Measurements from ENCODE around the gene OR2AK2.
A peak's percentile ranks its signal among the peaks of the same experiment; 100 is the strongest.
"Not testable (repeated sequence)": the region's sequence is repeated elsewhere in the genome, so short reads cannot be mapped to it uniquely, and the experiment has no call there.

OR2AK2 gene

GRCh38 chr1:247964933-247965332 is at the start of gene OR2AK2:
OR2AK2 (plus strand) TSS chr1:247965233; CDS start chr1:247965377, 144 bp downstream.
- Mint-ChIP-seq H3K4me1 (peaks cover 26% of the 10 kb centered on the region), H3K27ac (no peak within 1 kb of the TSS), H3K9me3 (peaks cover 8% of the 10 kb centered on the region), H3K4me3 (no peak within 1 kb of the TSS), H3K27me3 (no peaks in the 10 kb centered on the region), H3K36me3 (no peaks in the 10 kb centered on the region)
- ATAC-seq, result no peak

DNA sequence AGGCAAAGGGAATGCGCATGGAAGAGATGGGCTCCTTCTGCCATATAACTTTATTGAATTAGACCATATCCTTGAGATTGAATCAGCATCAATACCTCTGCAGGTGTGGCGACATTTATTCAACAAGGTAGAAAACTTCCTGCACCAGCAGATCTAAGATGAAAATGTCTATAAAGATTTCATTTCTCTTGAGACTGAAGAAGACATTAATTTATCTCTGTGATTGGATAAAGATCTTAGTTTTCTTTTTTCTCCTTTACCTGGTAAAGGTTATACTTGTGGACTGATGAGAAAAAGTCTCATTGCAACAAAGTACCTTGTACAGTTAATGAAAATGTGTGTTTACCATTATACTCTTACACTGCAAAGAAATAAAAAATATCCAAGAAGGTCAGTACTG is 45.1 kb upstream of the OR2AK2 start, which contains the start of gene OR2T8:
OR2T8 (plus strand) TSS at position 301 of the 400 bp plus-strand sequence. CDS start 766 bp downstream, outside the sequence.
- no peak within 1 kb of the TSS for H3K27ac Mint-ChIP-seq
- ATAC-seq, result no peak
- no peaks in the 10 kb centered on the region for H3K4me1 Mint-ChIP-seq
- H3K27me3 Mint-ChIP-seq, result no peaks in the 10 kb centered on the region
- no peaks in the 10 kb centered on the region for H3K9me3 Mint-ChIP-seq
- H3K4me3 Mint-ChIP-seq, result no peak within 1 kb of the TSS
- no peaks in the 10 kb centered on the region for H3K36me3 Mint-ChIP-seq

- H3K4me1 Mint-ChIP-seq, result no peaks in the 10 kb centered on the region
- no peak overlapping the region for H3K4me3 Mint-ChIP-seq
- no peaks in the 10 kb centered on the region for H3K9me3 Mint-ChIP-seq
- H3K27me3 Mint-ChIP-seq, result no peaks in the 10 kb centered on the region
- no peak overlapping the region for H3K27ac Mint-ChIP-seq
- no peaks in the 10 kb centered on the region for H3K36me3 Mint-ChIP-seq
- no peak for ATAC-seq
Observed at GRCh38 chr1:247923941-247924340, 41.1 kb upstream of the OR2AK2 start.

GRCh38 chr1:247924868-247925267 is 40.2 kb upstream of the OR2AK2 start, which contains the start of gene OR2AJ1:
OR2AJ1 (plus strand) TSS chr1:247924889; CDS start chr1:247933769, 8,880 bp downstream.
- H3K4me3 Mint-ChIP-seq, result no peak within 1 kb of the TSS
- H3K4me1 Mint-ChIP-seq, result no peaks in the 10 kb centered on the region
- no peak for ATAC-seq
- no peak within 1 kb of the TSS for H3K27ac Mint-ChIP-seq
- no peaks in the 10 kb centered on the region for H3K9me3 Mint-ChIP-seq
- H3K27me3 Mint-ChIP-seq, result no peaks in the 10 kb centered on the region
- H3K36me3 Mint-ChIP-seq, result no peaks in the 10 kb centered on the region

GRCh38 chr1:247933989-247934388 is 31.0 kb upstream of the OR2AK2 start:
- Mint-ChIP-seq H3K27me3 (peaks cover 14% of the 10 kb centered on the region), H3K4me3 (no peak overlapping the region)
- no peak for ATAC-seq

GRCh38 chr1:247935781-247936180 is 29.3 kb upstream of the OR2AK2 start:
- no peaks in the 10 kb centered on the region for H3K36me3 Mint-ChIP-seq
- no peaks in the 10 kb centered on the region for H3K4me1 Mint-ChIP-seq
- H3K27me3 Mint-ChIP-seq, result peaks cover 14% of the 10 kb centered on the region
- no peak for ATAC-seq
- no peaks in the 10 kb centered on the region for H3K9me3 Mint-ChIP-seq
- no peak overlapping the region for H3K27ac Mint-ChIP-seq
- no peak overlapping the region for H3K4me3 Mint-ChIP-seq

More at GRCh38 chr1:247933989-247934388, 31.0 kb upstream of the OR2AK2 start:
- H3K36me3 Mint-ChIP-seq, result no peaks in the 10 kb centered on the region
- no peaks in the 10 kb centered on the region for H3K9me3 Mint-ChIP-seq
- no peaks in the 10 kb centered on the region for H3K4me1 Mint-ChIP-seq
- no peak overlapping the region for H3K27ac Mint-ChIP-seq

GRCh38 chr1:247936415-247936814 is 28.6 kb upstream of the OR2AK2 start:
- H3K27ac Mint-ChIP-seq, result no peak overlapping the region
- ATAC-seq, result no peak
- H3K9me3 Mint-ChIP-seq, result no peaks in the 10 kb centered on the region

GRCh38 chr1:247936965-247937734 is 27.9 kb upstream of the OR2AK2 start:
- ATAC-seq, result peak; percentile 96
- H3K9me3 Mint-ChIP-seq, H3K36me3 Mint-ChIP-seq, H3K27me3 Mint-ChIP-seq, H3K4me1 Mint-ChIP-seq, H3K27ac Mint-ChIP-seq: not testable (repeated sequence)
- peak overlapping the region; percentile 77 for H3K4me3 Mint-ChIP-seq

More at GRCh38 chr1:247936415-247936814, 28.6 kb upstream of the OR2AK2 start:
- Mint-ChIP-seq H3K36me3 (no peaks in the 10 kb centered on the region), H3K4me3 (no peak overlapping the region), H3K27me3 (peaks cover 8% of the 10 kb centered on the region), H3K4me1 (no peaks in the 10 kb centered on the region)

DNA sequence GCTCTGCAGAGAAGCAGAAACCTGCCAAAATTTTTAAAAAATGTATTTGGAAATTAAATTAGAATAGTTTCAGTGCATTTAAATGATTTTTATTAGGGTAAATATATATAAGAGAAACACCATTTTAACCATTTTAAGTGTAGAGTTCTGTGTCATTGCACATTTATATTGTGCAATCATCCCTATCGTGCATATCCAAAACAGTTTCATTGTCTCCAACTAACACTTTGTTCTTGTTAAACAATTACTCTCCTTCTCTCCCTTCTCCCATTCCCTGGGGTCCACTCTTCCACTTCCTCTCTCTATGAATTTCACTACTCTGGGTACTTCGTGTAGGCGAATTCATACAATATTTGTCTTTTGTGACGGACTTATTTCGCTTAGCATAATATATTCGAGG is 22.4 kb upstream of the OR2AK2 start:
- no peaks in the 10 kb centered on the region for H3K27me3 Mint-ChIP-seq
- no peaks in the 10 kb centered on the region for H3K36me3 Mint-ChIP-seq
- peaks cover 8% of the 10 kb centered on the region for H3K9me3 Mint-ChIP-seq
- no peak overlapping the region for H3K4me3 Mint-ChIP-seq
- H3K27ac Mint-ChIP-seq, result no peak overlapping the region
- ATAC-seq, result no peak
- H3K4me1 Mint-ChIP-seq, result no peaks in the 10 kb centered on the region

DNA sequence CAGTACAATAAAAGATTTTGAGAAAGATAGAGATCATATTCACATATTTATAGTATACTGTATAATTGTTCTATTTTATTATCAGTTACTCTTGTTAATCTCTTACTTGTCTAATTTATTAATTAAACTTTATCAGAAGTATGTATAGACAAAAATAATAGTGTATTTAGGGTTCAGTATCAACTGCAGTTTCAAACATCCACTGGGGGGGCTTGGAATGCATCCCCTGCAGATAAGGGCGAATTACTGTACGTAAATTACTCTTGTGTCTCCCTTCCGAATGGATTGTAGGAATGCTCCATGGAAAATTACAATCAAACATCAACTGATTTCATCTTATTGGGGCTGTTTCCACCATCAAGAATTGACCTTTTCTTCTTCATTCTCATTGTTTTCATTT is 16.5 kb upstream of the OR2AK2 start, which contains the start of gene OR2L8:
OR2L8 (plus strand) TSS at position 301 of the 400 bp plus-strand sequence; CDS start at position 301, 0 bp downstream.
- no peak within 1 kb of the TSS for H3K27ac Mint-ChIP-seq
- no peaks in the 10 kb centered on the region for H3K4me1 Mint-ChIP-seq
- no peak within 1 kb of the TSS for H3K4me3 Mint-ChIP-seq
- peaks cover 8% of the 10 kb centered on the region for H3K9me3 Mint-ChIP-seq
- no peak for ATAC-seq
- H3K27me3 Mint-ChIP-seq, result no peaks in the 10 kb centered on the region
- no peaks in the 10 kb centered on the region for H3K36me3 Mint-ChIP-seq

DNA sequence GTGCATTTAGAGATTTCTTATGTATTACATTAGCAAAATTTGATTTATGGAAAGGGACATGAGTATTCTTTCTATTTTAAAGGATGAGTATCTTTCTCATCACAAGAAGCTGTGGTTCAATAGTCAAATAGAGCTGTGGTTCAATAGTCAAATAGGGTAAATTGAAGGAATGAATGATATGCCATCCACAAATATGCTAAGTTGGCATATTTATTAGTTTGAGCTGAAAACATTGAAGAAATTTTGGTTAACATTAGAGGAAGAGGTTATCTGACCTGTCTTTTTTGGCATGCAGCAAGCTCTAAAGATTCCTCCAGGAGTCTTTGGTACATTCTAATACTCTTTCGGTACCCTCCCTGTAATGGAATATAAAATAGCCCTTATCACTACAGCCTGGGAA is 11.6 kb upstream of the OR2AK2 start:
- Mint-ChIP-seq H3K4me1 (no peaks in the 10 kb centered on the region), H3K27me3 (no peaks in the 10 kb centered on the region), H3K4me3 (no peak overlapping the region), H3K9me3 (peaks cover 7% of the 10 kb centered on the region), H3K27ac (no peak overlapping the region), H3K36me3 (no peaks in the 10 kb centered on the region)
- ATAC-seq, result no peak

DNA sequence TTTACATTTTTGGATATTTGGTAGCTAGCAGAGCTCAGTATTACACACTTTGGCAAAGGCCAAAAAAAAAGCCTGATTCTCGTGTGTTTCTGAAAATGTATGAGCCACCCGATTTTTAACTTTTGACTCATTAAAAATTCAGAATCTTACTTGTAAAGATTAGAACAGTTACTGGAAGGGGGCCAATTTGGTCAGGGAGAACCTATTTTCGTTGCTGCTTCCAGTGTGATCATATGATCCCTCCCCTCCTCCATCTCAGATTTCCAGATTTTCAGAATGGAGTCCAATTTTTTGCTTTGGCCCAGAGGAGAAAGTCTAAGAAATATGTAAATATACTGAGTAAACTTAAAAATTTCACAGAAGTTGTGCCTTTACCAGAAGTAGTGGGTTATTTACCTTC is 3.2 kb upstream of the OR2AK2 start:
- peaks cover 12% of the 10 kb centered on the region for H3K9me3 Mint-ChIP-seq
- H3K4me3 Mint-ChIP-seq, result no peak overlapping the region
- no peak for ATAC-seq
- peaks cover 15% of the 10 kb centered on the region for H3K4me1 Mint-ChIP-seq
- no peaks in the 10 kb centered on the region for H3K36me3 Mint-ChIP-seq
- no peak overlapping the region for H3K27ac Mint-ChIP-seq
- H3K27me3 Mint-ChIP-seq, result no peaks in the 10 kb centered on the region

DNA sequence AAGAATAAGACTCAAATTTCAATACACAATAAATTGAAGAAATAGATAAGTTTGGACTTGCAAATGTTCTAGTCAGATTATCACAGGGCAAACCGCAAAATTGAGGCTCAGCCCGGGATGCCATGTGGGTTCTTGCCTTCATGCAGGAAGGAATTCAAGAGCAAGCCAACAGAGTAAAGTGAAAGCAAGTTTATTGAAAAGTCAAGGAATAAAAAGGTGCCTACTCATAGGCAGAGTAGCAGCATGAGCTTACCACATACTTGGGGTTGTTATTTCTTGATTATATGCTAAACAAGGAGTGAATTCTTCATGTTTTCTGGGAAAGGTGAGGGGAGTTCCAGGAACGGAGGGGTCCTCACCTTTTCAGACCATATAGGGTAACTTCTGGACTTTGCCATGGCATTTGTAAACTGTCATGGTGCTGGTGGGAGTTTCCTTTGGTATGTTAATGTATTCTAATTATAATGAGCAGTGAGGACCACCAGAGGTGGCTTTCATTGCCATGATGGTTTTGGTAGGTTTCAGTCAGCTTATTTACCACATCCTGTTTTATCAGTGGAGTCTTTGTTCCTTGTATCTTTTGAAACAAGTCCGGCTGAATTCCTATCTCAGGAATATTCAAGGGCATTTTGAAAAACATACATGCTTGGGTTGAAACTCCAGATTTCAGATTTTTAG is 2.0 kb upstream of the OR2AK2 start:
- Mint-ChIP-seq H3K4me1 (peaks cover 26% of the 10 kb centered on the region), H3K36me3 (no peaks in the 10 kb centered on the region), H3K27ac (no peak overlapping the region), H3K9me3 (peaks cover 8% of the 10 kb centered on the region), H3K4me3 (no peak overlapping the region), H3K27me3 (no peaks in the 10 kb centered on the region)
- no peak for ATAC-seq

DNA sequence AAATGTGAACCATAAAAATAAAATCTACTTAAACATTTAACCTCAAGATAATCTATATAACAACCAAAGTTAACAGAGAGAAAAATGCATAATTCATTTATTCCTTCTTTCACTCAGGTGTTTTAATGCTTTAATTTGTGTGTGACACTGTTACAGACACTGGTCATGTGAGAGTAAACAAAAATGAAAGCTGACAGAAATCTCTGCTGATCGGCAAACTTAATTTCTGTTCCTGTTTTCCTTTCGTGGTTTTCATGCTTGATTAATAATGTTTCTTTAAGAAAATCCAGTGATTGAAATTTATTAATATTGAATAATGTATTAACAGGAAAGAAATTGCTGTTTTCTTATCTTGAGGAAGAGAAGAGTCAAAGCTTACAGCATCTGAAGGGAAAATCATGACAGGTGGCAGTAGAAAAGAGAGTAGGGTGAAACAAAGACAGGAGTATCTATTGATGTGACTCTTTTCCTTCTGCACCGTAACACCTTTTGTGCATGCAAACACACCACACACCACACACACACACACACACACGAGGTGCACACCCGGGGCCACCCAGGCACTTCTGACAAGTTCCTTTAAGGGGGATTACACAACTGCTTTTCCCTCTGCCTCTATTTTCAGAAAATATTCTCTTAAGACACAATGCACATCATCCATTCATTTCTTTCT is 1.6 kb downstream of the OR2AK2 start:
- ATAC-seq, result no peak
- no peaks in the 10 kb centered on the region for H3K27me3 Mint-ChIP-seq
- no peaks in the 10 kb centered on the region for H3K36me3 Mint-ChIP-seq
- H3K4me1 Mint-ChIP-seq, result peaks cover 26% of the 10 kb centered on the region
- no peak overlapping the region for H3K27ac Mint-ChIP-seq
- peaks cover 5% of the 10 kb centered on the region for H3K9me3 Mint-ChIP-seq
- H3K4me3 Mint-ChIP-seq, result peak overlapping the region; percentile 62

- Mint-ChIP-seq H3K9me3 (peaks cover 3% of the 10 kb centered on the region), H3K27me3 (no peaks in the 10 kb centered on the region), H3K36me3 (no peaks in the 10 kb centered on the region), H3K27ac (no peak overlapping the region), H3K4me1 (no peaks in the 10 kb centered on the region), H3K4me3 (no peak overlapping the region)
- ATAC-seq, result no peak
Observed at GRCh38 chr1:247992986-247993385, 28.0 kb downstream of the OR2AK2 start.

All from stimulated activated memory B cell treated with anti-CD40 and anti-IgM and Interleukin-4, amounts not matched to agents 10 μg/mL and 1 μg/mL and 100 μg/mL, for 72 hours (primary cell).